Occipital lobe (tissue), 2 donors: ENCODE results near the gene MIEN1. TPM values are rescaled to one million over a fixed set of nuclear protein-coding genes. Genes with fewer than 3 reads are reported as not detected.
"Not testable (repeated sequence)": the region's sequence is repeated elsewhere in the genome, so short reads cannot be mapped to it uniquely, and the experiment has no call there.

Source experiments
- DNase-seq: peaks from one replicate; lab custom pipeline; 2025; lab: John Stamatoyannopoulos, UW
- total RNA-seq: library from RNA; depleted of rRNA; stranded (reverse); fragments of >200 nt; gene quantifications from one replicate; pipeline ENCODE4 v1.2.3, GENCODE V29; 2014

The MIEN1 gene
- total RNA-seq, 1 donor from 2014 or later: 10.1 TPM

DNA sequence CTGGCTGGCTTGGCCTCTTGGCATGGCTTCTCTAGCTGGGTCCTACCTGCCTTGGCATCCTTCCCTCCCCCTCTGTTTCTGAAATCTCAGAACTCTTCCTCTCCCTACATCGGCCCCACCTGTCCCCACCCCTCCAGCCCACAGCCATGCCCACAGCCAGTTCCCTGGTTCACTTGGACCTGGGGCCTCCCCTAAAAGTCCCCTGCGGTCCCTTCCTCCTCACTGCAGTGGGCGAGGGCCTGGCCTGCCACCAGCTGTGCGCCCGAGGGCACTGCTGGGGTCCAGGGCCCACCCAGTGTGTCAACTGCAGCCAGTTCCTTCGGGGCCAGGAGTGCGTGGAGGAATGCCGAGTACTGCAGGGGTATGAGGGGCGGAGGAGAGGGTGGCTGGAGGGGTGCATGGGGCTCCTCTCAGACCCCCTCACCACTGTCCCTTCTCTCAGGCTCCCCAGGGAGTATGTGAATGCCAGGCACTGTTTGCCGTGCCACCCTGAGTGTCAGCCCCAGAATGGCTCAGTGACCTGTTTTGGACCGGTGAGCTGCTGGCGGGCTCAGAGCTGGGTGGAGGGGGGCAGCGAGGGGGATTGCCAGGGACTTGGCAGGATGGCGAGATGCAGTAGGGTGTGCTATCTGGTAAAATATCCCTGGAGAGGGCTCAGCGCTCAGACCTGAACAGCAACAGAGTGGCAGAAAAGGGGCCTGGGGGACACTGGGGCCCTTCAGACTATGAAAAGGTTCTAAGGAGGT lies 14.1 kb downstream of the MIEN1 start:
- no peak for DNase-seq

DNA sequence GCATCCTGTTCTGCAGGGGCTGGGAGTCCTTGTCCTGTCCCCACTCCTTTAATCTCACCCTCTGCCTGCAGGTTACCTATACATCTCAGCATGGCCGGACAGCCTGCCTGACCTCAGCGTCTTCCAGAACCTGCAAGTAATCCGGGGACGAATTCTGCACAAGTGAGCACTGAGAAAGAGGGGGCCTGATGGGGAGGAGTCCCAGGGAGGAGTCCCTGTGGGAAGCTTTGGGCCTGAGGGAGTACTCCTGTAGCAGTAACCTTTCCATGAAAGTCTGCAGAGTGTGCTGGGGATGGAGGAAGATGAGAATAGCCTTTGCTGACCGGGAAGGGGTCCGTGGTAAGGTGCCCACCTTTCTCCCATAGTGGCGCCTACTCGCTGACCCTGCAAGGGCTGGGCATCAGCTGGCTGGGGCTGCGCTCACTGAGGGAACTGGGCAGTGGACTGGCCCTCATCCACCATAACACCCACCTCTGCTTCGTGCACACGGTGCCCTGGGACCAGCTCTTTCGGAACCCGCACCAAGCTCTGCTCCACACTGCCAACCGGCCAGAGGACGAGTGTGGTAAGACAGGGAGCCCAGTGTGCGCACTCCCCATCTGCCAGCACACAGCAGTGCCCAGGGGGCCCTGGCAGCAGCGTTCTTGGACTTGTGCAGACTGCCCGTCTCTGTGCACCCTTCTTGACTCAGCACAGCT lies 14.8 kb downstream of the MIEN1 start:
- no peak for DNase-seq

DNA sequence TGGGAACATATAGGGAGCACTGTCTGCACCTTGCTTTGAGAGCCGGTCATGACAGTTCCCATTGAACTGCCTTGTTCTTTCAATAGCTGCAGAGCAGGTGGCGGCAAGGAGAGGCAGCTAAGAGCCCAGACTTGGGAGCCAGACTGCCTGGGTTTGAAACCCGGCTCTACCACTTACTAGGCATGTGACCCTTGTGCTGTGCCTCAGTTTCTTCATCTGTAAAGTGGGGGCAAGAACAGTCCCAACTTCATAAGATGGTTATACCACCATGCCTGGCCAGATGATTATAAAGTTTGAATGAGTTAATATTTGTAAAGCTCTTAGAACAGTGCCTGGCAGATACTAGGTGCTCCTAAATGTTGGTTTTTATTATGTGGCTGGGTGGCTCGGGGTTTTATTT lies 16.1 kb downstream of the MIEN1 start:
- no peak for DNase-seq

DNA sequence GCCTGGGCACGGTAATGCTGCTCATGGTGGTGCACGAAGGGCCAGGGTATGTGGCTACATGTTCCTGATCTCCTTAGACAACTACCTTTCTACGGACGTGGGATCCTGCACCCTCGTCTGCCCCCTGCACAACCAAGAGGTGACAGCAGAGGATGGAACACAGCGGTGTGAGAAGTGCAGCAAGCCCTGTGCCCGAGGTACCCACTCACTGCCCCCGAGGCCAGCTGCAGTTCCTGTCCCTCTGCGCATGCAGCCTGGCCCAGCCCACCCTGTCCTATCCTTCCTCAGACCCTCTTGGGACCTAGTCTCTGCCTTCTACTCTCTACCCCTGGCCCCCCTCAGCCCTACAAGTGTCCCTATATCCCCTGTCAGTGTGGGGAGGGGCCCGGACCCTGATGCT lies 18.5 kb downstream of the MIEN1 start:
- DNase-seq: no peak

- DNase-seq: not testable (repeated sequence)
Measured at GRCh38 chr17:39711071-39711470, 19.3 kb downstream of the MIEN1 start.

GRCh38 chr17:39709998-39710964 lies 20.1 kb downstream of the MIEN1 start:
- no peak for DNase-seq

- no peak for DNase-seq
Measured at GRCh38 chr17:39709319-39709997, 20.9 kb downstream of the MIEN1 start.

GRCh38 chr17:39706921-39707337 lies 23.4 kb downstream of the MIEN1 start:
- DNase-seq: no peak

DNA sequence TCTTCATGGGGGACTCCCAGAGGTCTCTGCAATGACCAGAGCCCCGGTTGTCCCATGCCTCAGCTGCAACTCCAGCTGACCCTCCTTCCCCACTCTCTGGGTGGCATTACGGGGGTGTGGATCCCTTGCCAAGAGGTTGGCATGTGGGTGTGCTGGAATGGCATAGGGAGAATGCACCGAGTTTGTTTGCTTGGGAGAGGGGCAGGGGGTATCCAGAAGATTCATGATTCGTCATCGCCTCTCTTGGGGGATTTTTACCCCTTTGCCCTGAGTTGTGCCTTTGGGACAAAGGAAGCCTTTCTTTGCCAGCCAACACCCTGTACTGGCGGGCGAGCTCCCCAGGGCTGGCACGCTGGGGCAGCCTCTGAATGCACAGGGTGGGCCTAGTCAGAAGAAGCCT lies 23.9 kb downstream of the MIEN1 start:
- no peak for DNase-seq

- DNase-seq: no peak
Measured at GRCh38 chr17:39705786-39706348, 24.5 kb downstream of the MIEN1 start.

GRCh38 chr17:39704821-39705551 lies 25.3 kb downstream of the MIEN1 start:
- DNase-seq: no peak

GRCh38 chr17:39703913-39704312 lies 26.4 kb downstream of the MIEN1 start:
- no peak for DNase-seq

DNA sequence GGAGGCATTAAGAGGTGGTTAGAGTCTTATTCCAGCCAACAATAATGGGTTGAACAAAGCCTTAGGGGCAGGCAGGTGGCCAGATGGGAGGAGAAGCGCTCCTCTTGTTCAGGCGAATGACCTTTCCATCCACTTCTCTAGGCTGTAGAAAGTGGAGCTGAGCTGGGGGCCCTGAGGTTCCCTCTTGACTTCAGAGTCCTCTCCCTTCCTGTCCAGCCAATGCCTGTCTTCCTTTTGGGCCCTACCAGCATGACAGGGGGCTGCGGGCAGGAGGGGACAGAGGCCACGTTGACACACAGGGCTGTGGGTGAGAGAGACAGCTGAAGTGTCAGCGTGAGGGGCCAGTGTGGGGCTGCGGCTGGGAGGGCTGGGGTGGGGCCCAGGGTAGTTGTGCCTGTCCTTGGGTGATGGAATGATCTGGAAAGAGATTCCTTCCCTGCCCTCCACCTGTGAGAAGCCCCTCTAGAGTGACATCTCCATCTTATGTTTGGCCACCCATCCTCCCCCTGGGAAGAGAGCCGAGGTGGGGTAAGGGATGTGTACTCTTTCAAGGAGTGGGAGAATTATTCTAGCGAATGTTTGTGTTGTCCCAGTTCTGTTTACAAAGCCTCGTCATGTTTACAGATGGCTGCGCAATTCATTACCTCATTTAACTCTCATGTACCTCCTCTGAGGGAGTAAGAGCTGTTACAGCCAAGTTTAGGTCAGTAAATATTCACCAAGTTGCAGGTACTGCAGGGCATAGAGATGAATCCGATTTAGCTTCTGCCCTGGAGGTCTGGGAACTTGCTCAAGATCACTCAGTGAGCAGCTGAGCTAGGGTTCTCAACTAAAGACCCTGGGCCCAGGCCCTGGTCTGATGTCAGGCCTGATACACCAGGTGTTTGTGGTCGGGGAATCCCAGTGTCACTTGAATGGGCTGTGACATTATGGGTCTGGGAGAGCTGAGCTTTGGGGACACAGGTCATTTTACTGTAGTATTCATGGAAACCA lies 27.1 kb downstream of the MIEN1 start:
- no peak for DNase-seq

- DNase-seq: no peak
Measured at GRCh38 chr17:39701784-39702422, 28.4 kb downstream of the MIEN1 start.

GRCh38 chr17:39701012-39701783 lies 29.1 kb downstream of the MIEN1 start:
- DNase-seq: no peak

DNA sequence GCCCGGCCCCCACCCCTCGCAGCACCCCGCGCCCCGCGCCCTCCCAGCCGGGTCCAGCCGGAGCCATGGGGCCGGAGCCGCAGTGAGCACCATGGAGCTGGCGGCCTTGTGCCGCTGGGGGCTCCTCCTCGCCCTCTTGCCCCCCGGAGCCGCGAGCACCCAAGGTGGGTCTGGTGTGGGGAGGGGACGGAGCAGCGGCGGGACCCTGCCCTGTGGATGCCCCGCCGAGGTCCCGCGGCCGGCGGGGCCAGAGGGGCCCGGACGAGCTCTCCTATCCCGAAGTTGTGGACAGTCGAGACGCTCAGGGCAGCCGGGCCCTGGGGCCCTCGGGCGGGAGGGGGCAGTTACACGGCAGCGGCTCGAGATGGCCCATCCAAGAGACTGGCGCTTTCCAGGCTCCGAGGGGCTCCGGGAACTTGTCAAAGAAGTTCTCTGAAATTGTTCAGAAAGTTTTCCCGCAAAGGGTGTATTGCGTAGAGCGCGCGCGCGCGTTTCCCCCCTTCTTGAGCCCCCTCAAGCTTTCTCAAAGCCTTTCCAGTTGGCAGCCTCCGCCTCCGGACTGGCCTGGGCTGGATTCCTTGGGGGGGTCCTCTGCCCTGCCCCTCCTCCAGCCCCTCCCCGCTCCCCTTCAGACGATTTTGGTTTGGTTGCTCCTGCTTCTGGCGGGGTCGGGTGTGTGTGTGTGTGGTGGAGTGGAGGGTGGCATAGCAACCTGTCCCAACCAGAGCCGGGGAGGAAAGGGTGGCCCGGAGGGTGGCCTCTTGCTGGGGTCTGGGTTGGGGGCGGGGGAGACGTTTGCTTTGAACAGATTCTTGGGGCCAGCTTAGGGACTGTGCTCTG lies 30.0 kb downstream of the MIEN1 start:
- no peak for DNase-seq

- no peak for DNase-seq
Measured at GRCh38 chr17:39699818-39700147, 30.5 kb downstream of the MIEN1 start, which contains the start of gene ERBB2. TSS of gene ERBB2 (plus strand) at chr17:39700064. CDS start at chr17:39700239, 175 bp downstream.
